Measurements from ENCODE around the gene RCAN3. TPM values are rescaled to one million over a fixed set of nuclear protein-coding genes. Genes with fewer than 3 reads are reported as not detected.

The RCAN3 gene
- total and polyA plus RNA-seq, 2 of the 13 experiments (the other 11 are each of a cell fraction or from before 2014, with no cell fraction given): 12.2 to 13.3 TPM

DNA sequence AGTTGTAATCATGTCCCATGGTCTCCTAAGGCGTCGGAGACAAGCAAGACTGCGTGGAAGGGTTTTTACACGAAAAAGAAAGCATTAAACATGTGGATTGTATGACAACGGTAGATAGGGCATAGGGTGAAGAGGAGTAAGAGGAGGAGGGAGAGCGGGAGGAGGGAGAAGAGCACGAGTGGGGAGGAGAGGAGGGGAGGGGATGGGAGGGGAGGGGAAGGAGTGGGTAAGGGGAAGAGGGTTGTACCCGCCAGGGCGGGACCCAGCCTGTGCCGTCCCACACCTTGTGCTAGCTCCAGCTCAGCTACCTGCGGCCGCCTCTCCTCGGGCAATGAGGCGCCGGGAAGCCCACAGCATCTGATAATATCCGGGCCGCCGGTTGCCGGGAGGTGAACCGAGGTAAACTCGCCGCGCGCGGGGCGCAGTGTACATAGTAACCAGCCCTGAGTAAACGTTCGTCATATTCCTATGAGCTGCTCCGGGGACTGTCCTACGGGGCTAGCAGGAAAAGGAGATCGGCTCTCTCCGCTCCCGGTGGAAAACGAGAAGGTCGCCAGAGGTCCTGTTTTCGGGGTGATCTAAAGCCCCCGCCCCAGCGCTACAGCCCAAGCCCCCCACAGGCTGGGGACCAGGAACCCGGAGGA, 449 bp upstream of the RCAN3 start (continued):
- TF ChIP-seq ONECUT2 (CRISPR knock-in tag; IDR thresholded peaks at IDR 0.05) (no peak), MBD4 (IDR thresholded peaks at IDR 0.05; ENCODE audit: borderline replicate concordance, low read length) (no peak), HNF4A (CRISPR knock-in tag; IDR thresholded peaks at IDR 0.05) (no peak), TAF1 (CRISPR knock-in tag; IDR thresholded peaks at IDR 0.05) (peak; percentile 37; the same call in 1 of the 2 replicates), ZNF556 (CRISPR knock-in tag; IDR thresholded peaks at IDR 0.05; ENCODE audit: borderline replicate concordance) (0 out of 2 replicates have a peak, but pooled peaks have one; percentile 33), HNRNPK (IDR thresholded peaks at IDR 0.05; ENCODE audit: low read depth, low read length, poor library complexity, severe bottlenecking) (peak; percentile 73), SALL1 (CRISPR knock-in tag; IDR thresholded peaks at IDR 0.05) (peak; percentile 62), ZNF572 (CRISPR knock-in tag; IDR thresholded peaks at IDR 0.05) (no peak), ZNF3 (CRISPR knock-in tag; IDR thresholded peaks at IDR 0.05) (no peak), NR2F6 (IDR thresholded peaks at IDR 0.05) (no peak), NR2F6 (CRISPR knock-in tag; IDR thresholded peaks at IDR 0.05) (no peak), ZNF230 (CRISPR knock-in tag; IDR thresholded peaks at IDR 0.05) (no peak), NFYB (CRISPR knock-in tag; IDR thresholded peaks at IDR 0.05) (peak; percentile 30), ZNF441 (CRISPR knock-in tag; IDR thresholded peaks at IDR 0.05; ENCODE audit: borderline replicate concordance) (no peak), ZMYM3 (CRISPR knock-in tag; IDR thresholded peaks at IDR 0.05) (no peak), FOXK1 (CRISPR knock-in tag; IDR thresholded peaks at IDR 0.05; ENCODE audit: borderline replicate concordance, low read depth) (peak; percentile 42; the same call in 1 of the 2 replicates)
- TF ChIP-seq, protein P1, sequence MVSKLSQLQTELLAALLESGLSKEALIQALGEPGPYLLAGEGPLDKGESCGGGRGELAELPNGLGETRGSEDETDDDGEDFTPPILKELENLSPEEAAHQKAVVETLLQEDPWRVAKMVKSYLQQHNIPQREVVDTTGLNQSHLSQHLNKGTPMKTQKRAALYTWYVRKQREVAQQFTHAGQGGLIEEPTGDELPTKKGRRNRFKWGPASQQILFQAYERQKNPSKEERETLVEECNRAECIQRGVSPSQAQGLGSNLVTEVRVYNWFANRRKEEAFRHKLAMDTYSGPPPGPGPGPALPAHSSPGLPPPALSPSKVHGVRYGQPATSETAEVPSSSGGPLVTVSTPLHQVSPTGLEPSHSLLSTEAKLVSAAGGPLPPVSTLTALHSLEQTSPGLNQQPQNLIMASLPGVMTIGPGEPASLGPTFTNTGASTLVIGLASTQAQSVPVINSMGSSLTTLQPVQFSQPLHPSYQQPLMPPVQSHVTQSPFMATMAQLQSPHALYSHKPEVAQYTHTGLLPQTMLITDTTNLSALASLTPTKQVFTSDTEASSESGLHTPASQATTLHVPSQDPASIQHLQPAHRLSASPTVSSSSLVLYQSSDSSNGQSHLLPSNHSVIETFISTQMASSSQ (IDR thresholded peaks at IDR 0.05; ENCODE audit: low read depth): no peak
- TF ChIP-seq, protein P1 (CRISPR knock-in tag; IDR thresholded peaks at IDR 0.05; ENCODE audit: borderline replicate concordance): no peak
- TF ChIP-seq, protein P2, sequence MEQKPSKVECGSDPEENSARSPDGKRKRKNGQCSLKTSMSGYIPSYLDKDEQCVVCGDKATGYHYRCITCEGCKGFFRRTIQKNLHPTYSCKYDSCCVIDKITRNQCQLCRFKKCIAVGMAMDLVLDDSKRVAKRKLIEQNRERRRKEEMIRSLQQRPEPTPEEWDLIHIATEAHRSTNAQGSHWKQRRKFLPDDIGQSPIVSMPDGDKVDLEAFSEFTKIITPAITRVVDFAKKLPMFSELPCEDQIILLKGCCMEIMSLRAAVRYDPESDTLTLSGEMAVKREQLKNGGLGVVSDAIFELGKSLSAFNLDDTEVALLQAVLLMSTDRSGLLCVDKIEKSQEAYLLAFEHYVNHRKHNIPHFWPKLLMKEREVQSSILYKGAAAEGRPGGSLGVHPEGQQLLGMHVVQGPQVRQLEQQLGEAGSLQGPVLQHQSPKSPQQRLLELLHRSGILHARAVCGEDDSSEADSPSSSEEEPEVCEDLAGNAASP (CRISPR knock-in tag; IDR thresholded peaks at IDR 0.05; ENCODE audit: borderline replicate concordance): peak; percentile 97
- TF ChIP-seq, protein P3, sequence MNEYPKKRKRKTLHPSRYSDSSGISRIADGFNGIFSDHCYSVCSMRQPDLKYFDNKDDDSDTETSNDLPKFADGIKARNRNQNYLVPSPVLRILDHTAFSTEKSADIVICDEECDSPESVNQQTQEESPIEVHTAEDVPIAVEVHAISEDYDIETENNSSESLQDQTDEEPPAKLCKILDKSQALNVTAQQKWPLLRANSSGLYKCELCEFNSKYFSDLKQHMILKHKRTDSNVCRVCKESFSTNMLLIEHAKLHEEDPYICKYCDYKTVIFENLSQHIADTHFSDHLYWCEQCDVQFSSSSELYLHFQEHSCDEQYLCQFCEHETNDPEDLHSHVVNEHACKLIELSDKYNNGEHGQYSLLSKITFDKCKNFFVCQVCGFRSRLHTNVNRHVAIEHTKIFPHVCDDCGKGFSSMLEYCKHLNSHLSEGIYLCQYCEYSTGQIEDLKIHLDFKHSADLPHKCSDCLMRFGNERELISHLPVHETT (CRISPR knock-in tag; conservative IDR thresholded peaks at IDR 0.05): peak; percentile 64; the same call in 1 of the 2 replicates
- TF ChIP-seq, protein P4, sequence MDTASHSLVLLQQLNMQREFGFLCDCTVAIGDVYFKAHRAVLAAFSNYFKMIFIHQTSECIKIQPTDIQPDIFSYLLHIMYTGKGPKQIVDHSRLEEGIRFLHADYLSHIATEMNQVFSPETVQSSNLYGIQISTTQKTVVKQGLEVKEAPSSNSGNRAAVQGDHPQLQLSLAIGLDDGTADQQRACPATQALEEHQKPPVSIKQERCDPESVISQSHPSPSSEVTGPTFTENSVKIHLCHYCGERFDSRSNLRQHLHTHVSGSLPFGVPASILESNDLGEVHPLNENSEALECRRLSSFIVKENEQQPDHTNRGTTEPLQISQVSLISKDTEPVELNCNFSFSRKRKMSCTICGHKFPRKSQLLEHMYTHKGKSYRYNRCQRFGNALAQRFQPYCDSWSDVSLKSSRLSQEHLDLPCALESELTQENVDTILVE (CRISPR knock-in tag; IDR thresholded peaks at IDR 0.05): peak; percentile 74; the same call in 1 of the 2 replicates

Data from HepG2 (cell line).